HepG2 (cell line): ENCODE results near the gene MAGI1. TPM values are rescaled to one million over a fixed set of nuclear protein-coding genes. Genes with fewer than 3 reads are reported as not detected.

Source experiments
- HCFC1 ChIP-seq: fragments of 150-350 bp; IDR thresholded peaks from 2 replicates; pipeline ENCODE4 v1.6.1; 2014; ENCODE audit warnings: low read depth, low read length
- NCOA2 ChIP-seq: sonication (generic); formaldehyde crosslinking; IDR thresholded peaks from 2 replicates; pipeline ENCODE4 v1.8.0; 2022; ENCODE audit warnings: inconsistent platforms
- REL ChIP-seq: sonication (generic); formaldehyde crosslinking; conservative IDR thresholded peaks from 2 replicates; pipeline ENCODE4 v1.8.0; 2022; ENCODE audit warnings: mild to moderate bottlenecking, missing genetic modification reagents, moderate library complexity
- ZBTB1 ChIP-seq: sonication (generic); formaldehyde crosslinking; IDR thresholded peaks from 2 replicates; pipeline ENCODE4 v1.4.0; 2020; ENCODE audit warnings: missing genetic modification reagents, borderline replicate concordance
- ZNF124 ChIP-seq: sonication (generic); formaldehyde crosslinking; IDR thresholded peaks from 2 replicates; pipeline ENCODE4 v1.4.0; 2020; ENCODE audit warnings: missing genetic modification reagents
- ZNF205 ChIP-seq: IDR thresholded peaks from 2 replicates; pipeline ENCODE4 v1.6.1; 2018; ENCODE audit warnings: missing biosample characterization, missing genetic modification reagents
- ZNF382 ChIP-seq: sonication (generic); formaldehyde crosslinking; IDR thresholded peaks from 2 replicates; pipeline ENCODE4 v1.5.0; 2020; ENCODE audit warnings: missing genetic modification reagents, mild to moderate bottlenecking, borderline replicate concordance
- ZNF431 ChIP-seq: sonication (generic); formaldehyde crosslinking; IDR thresholded peaks from 2 replicates; pipeline ENCODE4 v1.9.0; 2022; ENCODE audit warnings: missing genetic modification reagents, low read depth, mild to moderate bottlenecking, borderline replicate concordance
- ZNF44 ChIP-seq: sonication (generic); formaldehyde crosslinking; IDR thresholded peaks from 2 replicates; pipeline ENCODE4 v1.5.1; 2020; ENCODE audit warnings: mild to moderate bottlenecking, missing genetic modification reagents
- ZNF460 ChIP-seq: sonication (generic); formaldehyde crosslinking; IDR thresholded peaks from 2 replicates; pipeline ENCODE4 v1.5.1; 2020; ENCODE audit warnings: missing genetic modification reagents, mild to moderate bottlenecking, borderline replicate concordance
- ZNF672 ChIP-seq: sonication (generic); formaldehyde crosslinking; IDR thresholded peaks from 2 replicates; pipeline ENCODE4 v1.8.1; 2022; ENCODE audit warnings: missing genetic modification reagents
- ZNF782 ChIP-seq: sonication (generic); formaldehyde crosslinking; IDR thresholded peaks from 2 replicates; pipeline ENCODE4 v1.4.0; 2020; ENCODE audit warnings: missing genetic modification reagents, mild to moderate bottlenecking, borderline replicate concordance
- polyA plus RNA-seq, 8 experiments: library from polyadenylated mRNA; depleted of rRNA in 3 of 8; stranded (reverse) in 7 of 8; unstranded in 1 of 8; fragments of >200 nt; fragmentation: Illumina TruSeq in 4 of 8; extraction: Trizol in 4 of 8; gene quantifications; 2 replicates each; pipeline versions ENCODE4 v1.2.1 to v1.2.3, GENCODE V29; 2011 to 2016; ENCODE audit warnings: low read depth in 4 of 8, missing spikeins in 1 of 8, mixed read lengths in 1 of 8; ENCODE audit not compliant: insufficient read depth in 1 of 8
- total RNA-seq, 5 experiments: library from RNA; depleted of rRNA; stranded (reverse); fragments of >200 nt; fragmentation: Illumina TruSeq; extraction: Trizol; gene quantifications; 2 replicates each; pipeline ENCODE4 v1.2.3, GENCODE V29; 2016; ENCODE audit warnings: low read depth in 1 of 5
- TF ChIP-seq, protein P1 (sequence below): fragments of 450-650 bp; IDR thresholded peaks from 2 replicates; pipeline ENCODE4 v1.6.1; 2016
- TF ChIP-seq, protein P2 (sequence below): sonication (generic); formaldehyde crosslinking; IDR thresholded peaks from one replicate; pipeline ENCODE4 v1.5.1; 2020; ENCODE audit warnings: mild to moderate bottlenecking, missing genetic modification reagents; ENCODE audit errors: not compliant biosample characterization
- TF ChIP-seq, protein P3 (sequence below): sonication (generic); formaldehyde crosslinking; IDR thresholded peaks from 2 replicates; pipeline ENCODE4 v1.5.0; 2020; ENCODE audit warnings: mild to moderate bottlenecking, low read depth, missing genetic modification reagents, borderline replicate concordance
- TF ChIP-seq, protein P4 (sequence below): sonication (generic); formaldehyde crosslinking; IDR thresholded peaks from 2 replicates; pipeline ENCODE4 v1.5.1; 2020; ENCODE audit warnings: missing genetic modification reagents, mild to moderate bottlenecking, borderline replicate concordance

MAGI1 gene
- total and polyA plus RNA-seq, 2 of the 13 experiments (the other 11 are each of a cell fraction or from before 2014, with no cell fraction given) = 22.2 to 26.0 TPM

DNA sequence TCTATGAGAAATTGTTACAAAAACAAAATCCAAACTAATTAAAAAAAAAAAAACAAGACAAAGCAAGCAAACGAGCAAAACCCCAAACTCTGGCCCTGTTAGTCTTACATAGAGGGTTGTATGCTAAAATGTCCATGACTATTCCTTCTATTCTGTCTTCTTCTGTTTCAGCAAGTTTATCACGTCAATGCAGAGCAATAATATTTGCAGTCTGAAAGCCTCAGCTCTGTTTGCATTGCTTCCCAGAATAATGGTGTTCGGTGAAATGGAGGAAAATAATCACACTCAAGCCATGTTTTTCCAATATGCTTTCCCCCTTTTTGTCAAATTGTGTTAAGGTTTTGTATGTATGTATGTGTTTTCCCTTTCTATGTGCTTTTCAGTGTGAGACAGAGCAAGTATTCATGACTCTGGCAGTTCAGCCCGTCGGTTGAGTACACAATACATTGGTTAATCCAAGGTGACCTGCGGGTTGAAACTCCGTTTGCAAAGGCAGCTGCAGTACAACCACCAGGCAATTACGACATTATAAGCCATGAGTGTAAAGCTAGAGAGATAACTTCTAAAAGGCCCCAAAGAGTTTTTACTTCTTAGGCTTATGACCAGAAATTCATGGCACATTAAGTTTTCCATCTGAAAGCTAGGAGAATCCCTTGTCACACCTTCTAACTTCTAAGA is 34.9 kb upstream of the MAGI1 start (continued):
- TF ChIP-seq, protein P1, sequence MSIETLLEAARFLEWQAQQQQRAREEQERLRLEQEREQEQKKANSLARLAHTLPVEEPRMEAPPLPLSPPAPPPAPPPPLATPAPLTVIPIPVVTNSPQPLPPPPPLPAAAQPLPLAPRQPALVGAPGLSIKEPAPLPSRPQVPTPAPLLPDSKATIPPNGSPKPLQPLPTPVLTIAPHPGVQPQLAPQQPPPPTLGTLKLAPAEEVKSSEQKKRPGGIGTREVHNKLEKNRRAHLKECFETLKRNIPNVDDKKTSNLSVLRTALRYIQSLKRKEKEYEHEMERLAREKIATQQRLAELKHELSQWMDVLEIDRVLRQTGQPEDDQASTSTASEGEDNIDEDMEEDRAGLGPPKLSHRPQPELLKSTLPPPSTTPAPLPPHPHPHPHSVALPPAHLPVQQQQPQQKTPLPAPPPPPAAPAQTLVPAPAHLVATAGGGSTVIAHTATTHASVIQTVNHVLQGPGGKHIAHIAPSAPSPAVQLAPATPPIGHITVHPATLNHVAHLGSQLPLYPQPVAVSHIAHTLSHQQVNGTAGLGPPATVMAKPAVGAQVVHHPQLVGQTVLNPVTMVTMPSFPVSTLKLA = no peak
- TF ChIP-seq, protein P2, sequence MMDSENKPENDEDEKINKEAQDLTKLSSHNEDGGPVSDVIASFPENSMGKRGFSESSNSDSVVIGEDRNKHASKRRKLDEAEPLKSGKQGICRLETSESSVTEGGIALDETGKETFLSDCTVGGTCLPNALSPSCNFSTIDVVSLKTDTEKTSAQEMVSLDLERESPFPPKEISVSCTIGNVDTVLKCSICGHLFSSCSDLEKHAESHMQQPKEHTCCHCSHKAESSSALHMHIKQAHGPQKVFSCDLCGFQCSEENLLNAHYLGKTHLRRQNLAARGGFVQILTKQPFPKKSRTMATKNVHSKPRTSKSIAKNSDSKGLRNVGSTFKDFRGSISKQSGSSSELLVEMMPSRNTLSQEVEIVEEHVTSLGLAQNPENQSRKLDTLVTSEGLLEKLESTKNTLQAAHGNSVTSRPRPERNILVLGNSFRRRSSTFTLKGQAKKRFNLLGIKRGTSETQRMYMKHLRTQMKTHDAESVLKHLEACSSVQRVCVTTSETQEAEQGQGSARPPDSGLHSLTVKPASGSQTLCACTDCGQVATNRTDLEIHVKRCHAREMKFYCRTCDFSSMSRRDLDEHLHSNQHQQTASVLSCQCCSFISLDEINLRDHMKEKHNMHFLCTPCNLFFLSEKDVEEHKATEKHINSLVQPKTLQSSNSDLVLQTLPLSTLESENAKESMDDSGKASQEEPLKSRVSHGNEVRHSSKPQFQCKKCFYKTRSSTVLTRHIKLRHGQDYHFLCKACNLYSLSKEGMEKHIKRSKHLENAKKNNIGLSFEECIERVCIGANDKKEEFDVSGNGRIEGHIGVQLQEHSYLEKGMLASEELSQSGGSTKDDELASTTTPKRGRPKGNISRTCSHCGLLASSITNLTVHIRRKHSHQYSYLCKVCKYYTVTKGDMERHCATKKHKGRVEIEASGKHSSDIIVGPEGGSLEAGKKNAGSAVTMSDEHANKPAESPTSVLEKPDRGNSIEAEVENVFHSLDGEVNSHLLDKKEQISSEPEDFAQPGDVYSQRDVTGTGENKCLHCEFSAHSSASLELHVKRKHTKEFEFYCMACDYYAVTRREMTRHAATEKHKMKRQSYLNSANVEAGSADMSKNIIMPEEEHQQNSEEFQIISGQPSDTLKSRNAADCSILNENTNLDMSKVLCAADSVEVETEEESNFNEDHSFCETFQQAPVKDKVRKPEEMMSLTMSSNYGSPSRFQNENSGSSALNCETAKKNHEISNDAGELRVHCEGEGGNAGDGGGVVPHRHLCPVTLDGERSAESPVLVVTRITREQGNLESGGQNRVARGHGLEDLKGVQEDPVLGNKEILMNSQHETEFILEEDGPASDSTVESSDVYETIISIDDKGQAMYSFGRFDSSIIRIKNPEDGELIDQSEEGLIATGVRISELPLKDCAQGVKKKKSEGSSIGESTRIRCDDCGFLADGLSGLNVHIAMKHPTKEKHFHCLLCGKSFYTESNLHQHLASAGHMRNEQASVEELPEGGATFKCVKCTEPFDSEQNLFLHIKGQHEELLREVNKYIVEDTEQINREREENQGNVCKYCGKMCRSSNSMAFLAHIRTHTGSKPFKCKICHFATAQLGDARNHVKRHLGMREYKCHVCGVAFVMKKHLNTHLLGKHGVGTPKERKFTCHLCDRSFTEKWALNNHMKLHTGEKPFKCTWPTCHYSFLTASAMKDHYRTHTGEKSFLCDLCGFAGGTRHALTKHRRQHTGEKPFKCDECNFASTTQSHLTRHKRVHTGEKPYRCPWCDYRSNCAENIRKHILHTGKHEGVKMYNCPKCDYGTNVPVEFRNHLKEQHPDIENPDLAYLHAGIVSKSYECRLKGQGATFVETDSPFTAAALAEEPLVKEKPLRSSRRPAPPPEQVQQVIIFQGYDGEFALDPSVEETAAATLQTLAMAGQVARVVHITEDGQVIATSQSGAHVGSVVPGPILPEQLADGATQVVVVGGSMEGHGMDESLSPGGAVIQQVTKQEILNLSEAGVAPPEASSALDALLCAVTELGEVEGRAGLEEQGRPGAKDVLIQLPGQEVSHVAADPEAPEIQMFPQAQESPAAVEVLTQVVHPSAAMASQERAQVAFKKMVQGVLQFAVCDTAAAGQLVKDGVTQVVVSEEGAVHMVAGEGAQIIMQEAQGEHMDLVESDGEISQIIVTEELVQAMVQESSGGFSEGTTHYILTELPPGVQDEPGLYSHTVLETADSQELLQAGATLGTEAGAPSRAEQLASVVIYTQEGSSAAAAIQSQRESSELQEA (CRISPR knock-in tag) = no peak
- TF ChIP-seq ZNF782 (CRISPR knock-in tag) (no peak), NCOA2 (CRISPR knock-in tag) (0 out of 2 replicates have a peak, but pooled peaks have one; percentile 34), ZNF205 (0 out of 2 replicates have a peak, but pooled peaks have one; percentile 67), REL (CRISPR knock-in tag) (no peak), ZNF382 (CRISPR knock-in tag) (no peak), ZNF672 (CRISPR knock-in tag) (no peak), HCFC1 (no peak), ZNF44 (CRISPR knock-in tag) (no peak), ZNF431 (CRISPR knock-in tag) (no peak), ZNF124 (0 out of 2 replicates have a peak, but pooled peaks have one; percentile 24), ZBTB1 (CRISPR knock-in tag) (no peak), ZNF460 (CRISPR knock-in tag) (no peak; the same call in 1 of the 2 replicates)
- TF ChIP-seq, protein P3, sequence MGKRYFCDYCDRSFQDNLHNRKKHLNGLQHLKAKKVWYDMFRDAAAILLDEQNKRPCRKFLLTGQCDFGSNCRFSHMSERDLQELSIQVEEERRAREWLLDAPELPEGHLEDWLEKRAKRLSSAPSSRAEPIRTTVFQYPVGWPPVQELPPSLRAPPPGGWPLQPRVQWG (CRISPR knock-in tag) = no peak
- TF ChIP-seq, protein P4, sequence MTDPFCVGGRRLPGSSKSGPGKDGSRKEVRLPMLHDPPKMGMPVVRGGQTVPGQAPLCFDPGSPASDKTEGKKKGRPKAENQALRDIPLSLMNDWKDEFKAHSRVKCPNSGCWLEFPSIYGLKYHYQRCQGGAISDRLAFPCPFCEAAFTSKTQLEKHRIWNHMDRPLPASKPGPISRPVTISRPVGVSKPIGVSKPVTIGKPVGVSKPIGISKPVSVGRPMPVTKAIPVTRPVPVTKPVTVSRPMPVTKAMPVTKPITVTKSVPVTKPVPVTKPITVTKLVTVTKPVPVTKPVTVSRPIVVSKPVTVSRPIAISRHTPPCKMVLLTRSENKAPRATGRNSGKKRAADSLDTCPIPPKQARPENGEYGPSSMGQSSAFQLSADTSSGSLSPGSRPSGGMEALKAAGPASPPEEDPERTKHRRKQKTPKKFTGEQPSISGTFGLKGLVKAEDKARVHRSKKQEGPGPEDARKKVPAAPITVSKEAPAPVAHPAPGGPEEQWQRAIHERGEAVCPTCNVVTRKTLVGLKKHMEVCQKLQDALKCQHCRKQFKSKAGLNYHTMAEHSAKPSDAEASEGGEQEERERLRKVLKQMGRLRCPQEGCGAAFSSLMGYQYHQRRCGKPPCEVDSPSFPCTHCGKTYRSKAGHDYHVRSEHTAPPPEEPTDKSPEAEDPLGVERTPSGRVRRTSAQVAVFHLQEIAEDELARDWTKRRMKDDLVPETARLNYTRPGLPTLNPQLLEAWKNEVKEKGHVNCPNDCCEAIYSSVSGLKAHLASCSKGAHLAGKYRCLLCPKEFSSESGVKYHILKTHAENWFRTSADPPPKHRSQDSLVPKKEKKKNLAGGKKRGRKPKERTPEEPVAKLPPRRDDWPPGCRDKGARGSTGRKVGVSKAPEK (CRISPR knock-in tag) = no peak
